Endothelial cell of umbilical vein (primary cell): ENCODE data around the gene NXT1. TPM values are rescaled to one million over a fixed set of nuclear protein-coding genes. Genes with fewer than 3 reads are reported as not detected.

ENCODE experiments used
- Bru-seq: library from RNA; stranded (reverse); fragments of 400-500 nt; gene quantifications from one replicate; lab custom pipeline; 2021; lab: Mats Ljungman, UMichigan
- BruChase-seq, 2 experiments: library from RNA; stranded (reverse); fragments of 400-500 nt; gene quantifications; one replicate each; lab custom pipeline; 2021; lab: Mats Ljungman, UMichigan
- BruUV-seq: library from RNA; stranded (reverse); fragments of 400-500 nt; replicated peaks from 2 replicates; lab custom pipeline; 2021; lab: Mats Ljungman, UMichigan
- CTCF ChIA-PET: fragments of 300-600, 350-600 bp; sonication (Branson Sonifier 250); formaldehyde crosslinking; loops from one replicate; lab custom pipeline; 2021; ENCODE audit warnings: antibody characterized with exemption, inconsistent platforms; lab: Charles Lee
- POLR2A ChIA-PET: fragments of 300-600, 350-600 bp; sonication (Branson Sonifier 250); formaldehyde crosslinking; loops from one replicate; lab custom pipeline; 2021; ENCODE audit warnings: antibody characterized with exemption, inconsistent platforms; lab: Charles Lee
- DNase-seq: peaks from one replicate; pipeline ENCODE4 v3.0.0-alpha.2; 2011; ENCODE audit warnings: low read depth, low spot score
- FAIRE-seq: peaks from 2 replicates; lab custom pipeline; 2011; peaks lifted over from hg19 to GRCh38; lab: Jason Lieb, UNC
- H2AFZ ChIP-seq: 2 replicates; pipeline ENCODE4 v1.6.0; 2012; ENCODE audit warnings: low read depth, low read length, control low read depth, inconsistent platforms
- H3K27ac ChIP-seq: 2 replicates; pipeline ENCODE4 v1.5.1; 2011; ENCODE audit warnings: low read depth, mild to moderate bottlenecking, control low read depth, low read length, moderate library complexity; ENCODE audit not compliant: insufficient read depth
- H3K27me3 ChIP-seq, 2 experiments: 2 replicates each; pipeline versions ENCODE4 v1.6.0 to v1.6.1; 2011; ENCODE audit warnings: low read length in 2 of 2, mixed read lengths in 1 of 2; ENCODE audit not compliant: control insufficient read depth in 2 of 2, insufficient read depth in 2 of 2
- H3K36me3 ChIP-seq, 2 experiments: 2 replicates in 1 of 2; 3 replicates in 1 of 2; pipeline ENCODE4 v1.5.1; 2011; ENCODE audit warnings: low read length in 2 of 2, mild to moderate bottlenecking in 1 of 2, moderate library complexity in 1 of 2; ENCODE audit not compliant: control insufficient read depth in 2 of 2, insufficient read depth in 2 of 2; ENCODE audit errors: extremely low read depth in 1 of 2
- H3K4me1 ChIP-seq: 3 replicates; pipeline ENCODE4 v1.5.1; 2011; ENCODE audit warnings: mild to moderate bottlenecking, low read length; ENCODE audit not compliant: control insufficient read depth, insufficient read depth; ENCODE audit errors: extremely low read depth
- H3K4me2 ChIP-seq: 2 replicates; pipeline ENCODE4 v1.6.1; 2011; ENCODE audit warnings: low read length, control low read depth, mixed read lengths; ENCODE audit not compliant: insufficient read depth
- H3K4me3 ChIP-seq, 3 experiments: fragments of 200-600 bp in 1 of 3; sonication (generic), shearing (Covaris generic) in 1 of 3; replicated peaks in 1 of 3; 2 replicates each; pipeline ENCODE4 v1.5.1; 2011 to 2016; ENCODE audit warnings: control low read depth in 3 of 3, low read length in 3 of 3, mild to moderate bottlenecking in 2 of 3, inconsistent platforms in 1 of 3, low read depth in 1 of 3, moderate library complexity in 1 of 3; ENCODE audit not compliant: insufficient read depth in 1 of 3
- H3K79me2 ChIP-seq: 2 replicates; pipeline ENCODE4 v1.6.0; 2012; ENCODE audit warnings: low read length, inconsistent platforms; ENCODE audit not compliant: control insufficient read depth, insufficient read depth
- H3K9ac ChIP-seq: replicated peaks from 2 replicates; pipeline ENCODE3; 2011; ENCODE audit warnings: low read length, control low read depth; ENCODE audit not compliant: insufficient read depth; ENCODE audit errors: extremely low read depth
- H3K9me1 ChIP-seq: replicated peaks from 3 replicates; pipeline ENCODE4 v1.6.0; 2011; ENCODE audit warnings: mild to moderate bottlenecking, low read length; ENCODE audit not compliant: control insufficient read depth, insufficient read depth; ENCODE audit errors: extremely low read depth
- H3K9me3 ChIP-seq: replicated peaks from 2 replicates; pipeline ENCODE4 v1.5.1; 2012; ENCODE audit warnings: low read length, inconsistent platforms; ENCODE audit not compliant: control insufficient read depth, insufficient read depth
- H4K20me1 ChIP-seq: replicated peaks from 2 replicates; pipeline ENCODE3; 2011; ENCODE audit warnings: mild to moderate bottlenecking, low read length; ENCODE audit not compliant: control insufficient read depth, insufficient read depth; ENCODE audit errors: extremely low read depth
- CTCF ChIP-seq, 2 donors: IDR thresholded peaks; 1 replicate in 1 of 2; 2 replicates in 1 of 2; pipeline ENCODE4 v1.5.1; 2011; ENCODE audit warnings: low read length in 2 of 2, mild to moderate bottlenecking in 2 of 2, moderate library complexity in 2 of 2, control low read depth in 1 of 2, inconsistent platforms in 1 of 2, low read depth in 1 of 2; ENCODE audit not compliant: insufficient read depth in 1 of 2; ENCODE audit errors: extremely low read depth in 1 of 2
- EZH2 ChIP-seq: IDR thresholded peaks from 2 replicates; pipeline ENCODE4 v1.6.1; 2012; ENCODE audit warnings: borderline replicate concordance, low read depth, mild to moderate bottlenecking, moderate library complexity, low read length, inconsistent platforms; ENCODE audit not compliant: severe bottlenecking
- FOS ChIP-seq: IDR thresholded peaks from 2 replicates; pipeline ENCODE4 v1.6.1; 2011; ENCODE audit warnings: mild to moderate bottlenecking, low read length, moderate library complexity, borderline replicate concordance; ENCODE audit not compliant: insufficient read depth
- GATA2 ChIP-seq: IDR thresholded peaks from 2 replicates; pipeline ENCODE4 v1.7.0; 2011; ENCODE audit warnings: low read depth, mild to moderate bottlenecking, moderate library complexity, mixed read lengths, low read length; ENCODE audit not compliant: insufficient read length, insufficient read depth
- JUN ChIP-seq: IDR thresholded peaks from 2 replicates; pipeline ENCODE4 v1.6.1; 2011; ENCODE audit warnings: borderline replicate concordance, low read depth; ENCODE audit not compliant: insufficient read length, insufficient read depth
- MAX ChIP-seq: IDR thresholded peaks from 2 replicates; pipeline ENCODE4 v1.6.1; 2011; ENCODE audit not compliant: insufficient read depth, insufficient read length
- MYC ChIP-seq: IDR thresholded peaks from one replicate; pipeline ENCODE4 v1.6.1; 2011; ENCODE audit warnings: mild to moderate bottlenecking, low read depth, low read length
- POLR2A ChIP-seq: IDR thresholded peaks from 2 replicates; pipeline ENCODE4 v1.6.1; 2012; ENCODE audit warnings: low read depth, mild to moderate bottlenecking, control low read depth, low read length
- POLR2AphosphoS5 ChIP-seq: IDR thresholded peaks from 2 replicates; pipeline ENCODE4 v1.6.1; 2012; ENCODE audit warnings: low read depth, mild to moderate bottlenecking, control low read depth, low read length, moderate library complexity; ENCODE audit not compliant: insufficient read depth
- dilution Hi-C: fragments of 300-500 bp; cut with MboI; formaldehyde crosslinking; loops from one replicate; pipeline ENCODE4 v1.15.0; 2019; ENCODE audit warnings: low sequenced_read_pairs; ENCODE audit not compliant: extremely low pct_ligation_motif_present
- intact Hi-C: fragments of 100-400 bp; cut with micrococcal nuclease; formaldehyde crosslinking; loops from one replicate; pipeline ENCODE4 v1.10.0; 2022
- long read RNA-seq: library from polyadenylated mRNA; stranded (forward); transcript quantifications from one replicate; pipeline ENCODE4 v2.0.0, GENCODE V29; 2021
- polyA minus RNA-seq, 3 experiments: library from RNA; depleted of rRNA, polyadenylated mRNA; stranded (reverse); fragments of >200 nt; gene quantifications; 1 replicate in 1 of 3; 2 replicates in 2 of 3; pipeline ENCODE4 v1.2.3, GENCODE V29; 2011
- polyA plus RNA-seq, 4 experiments: library from polyadenylated mRNA; depleted of rRNA in 3 of 4; stranded (reverse) in 3 of 4; unstranded in 1 of 4; fragments of >200 nt; gene quantifications; 2 replicates each; pipeline versions ENCODE4 v1.2.1 to v1.2.3, GENCODE V29; 2011 to 2012; ENCODE audit warnings: missing spikeins in 1 of 4
- total RNA-seq: library from RNA; stranded (reverse); gene quantifications from 2 replicates; pipeline ENCODE4 v1.2.3, GENCODE V29; 2021

The NXT1 gene
- total RNA-seq (27.1 and 28.5 TPM in 2 replicates), polyA plus RNA-seq (39.2 and 40.2 TPM in 2 replicates), polyA minus RNA-seq (18.0 and 19.8 TPM in 2 replicates), Bru-seq, nascent RNA (percentile 79 among the genes with signal in this experiment), BruChase-seq, experiment 1, labeled RNA remaining after a 6-hour chase (percentile 46 among the genes with signal in this experiment), BruChase-seq, experiment 2, labeled RNA remaining after a 2-hour chase (percentile 76 among the genes with signal in this experiment)
- polyA plus RNA-seq (2011; cell fraction: cytosol; rRNA removed): 34.6 and 43.2 TPM in 2 replicates
- 17.9 and 19.9 TPM in 2 replicates for polyA plus RNA-seq (2011; cell fraction: nucleus; rRNA removed)
- 28.4 and 32.3 TPM in 2 replicates for polyA plus RNA-seq (2012)
- 12.4 TPM for polyA minus RNA-seq (2011; cell fraction: cytosol; rRNA and poly(A)+ RNA removed)
- polyA minus RNA-seq (2011; cell fraction: nucleus; rRNA and poly(A)+ RNA removed): 6.6 TPM in 2 replicates
- long read RNA-seq, transcript NXT1-201 (2 exons, 1,123 nt): major isoform, 130 of 243 reads
- long read RNA-seq, partial matches to known transcripts: 0 of 243 reads
- long read RNA-seq, other reads (novel, unspliced or antisense): 113 of 243 reads

GRCh38 chr20:23350196-23350903 lies at the start of gene NXT1:
TSS of gene NXT1 (plus strand) at chr20:23350791. CDS start at chr20:23354042, 3,251 bp downstream.
- Histone ChIP-seq H3K27ac (peak within 1 kb of the TSS; percentile 94), H4K20me1 (no peaks in the 10 kb centered on the region), H3K27me3 (no peaks in the 10 kb centered on the region), H3K9ac (peak within 1 kb of the TSS; percentile 88), H3K9me3 (no peaks in the 10 kb centered on the region), H3K79me2 (peaks cover 39% of the 10 kb centered on the region), H3K4me1 (peaks cover 19% of the 10 kb centered on the region), H3K9me1 (no peaks in the 10 kb centered on the region), H3K4me2 (peak within 1 kb of the TSS; percentile 95), H3K36me3 (peaks cover 7 to 10% of the 10 kb centered on the region in 2 experiments), H2AFZ (peak within 1 kb of the TSS; percentile 60), H3K4me3 (peak within 1 kb of the TSS; percentile 20 to 79 (median 77))
- CTCF ChIA-PET: interaction anchor here (0.7 to 2.9 kb wide), 38 partner anchors 9 to 658 kb away, joined by 3 to 60 read pairs (median 5); partner anchors contain the start of genes CD93, NAPB and THBD
- dilution Hi-C loops (no loop called here), intact Hi-C loops (loop anchor here (1.0 to 5.0 kb wide), 9 partner anchors 8 to 553 kb away; partner anchors contain the start of gene NAPB)
- TF ChIP-seq JUN (no peak), POLR2A (peak; percentile 19), MAX (peak; percentile 17), GATA2 (no peak), CTCF (IDR thresholded peaks at IDR 0.05; ENCODE audit: extremely low read depth in 1 of 2, insufficient read depth in 1 of 2, low read depth in 1 of 2, low read length in 2 of 2) (no peak), FOS (no peak), POLR2AphosphoS5 (peak; percentile 73), EZH2 (no peak), MYC (peak; percentile 66)
- POLR2A ChIA-PET: interaction anchor here (0.6 to 1.8 kb wide), 10 partner anchors 8 to 658 kb away, joined by 3 to 10 read pairs (median 4); partner anchors contain the start of gene GZF1
- BruUV-seq: TSS peak; percentile 70
- FAIRE-seq (peak; percentile 98), DNase-seq (peak; percentile 98)
